Measurements from ENCODE around the gene ATP8B1. TPM values are rescaled to one million over a fixed set of nuclear protein-coding genes. Genes with fewer than 3 reads are reported as not detected.
A peak's percentile ranks its signal among the peaks of the same experiment; 100 is the strongest.
"Not testable (repeated sequence)": the region's sequence is repeated elsewhere in the genome, so short reads cannot be mapped to it uniquely, and the experiment has no call there.

ATP8B1 gene
- total RNA-seq, 8 experiments from 2014 or later: under 0.01 to 16.7 (median 0.81) TPM

- no peak for ATAC-seq (replicated peaks in 6 of 8)
- H3K4me1 ChIP-seq (replicated peaks in 1 of 2): no peaks in the 10 kb centered on the region
- 21 to 100% (median 83%) methylated on average over 1 to 2 of the region's 2 CpGs; no CpG with 5 or more reads in 4 of the 10 experiments for WGBS, 10 experiments
- H3K4me3 ChIP-seq: no peak overlapping the region
- in situ Hi-C loops (cut with MboI; ENCODE audit: low pct_unique_long_range_greater_than_20kb in 2 of 9, low sequenced_read_pairs in 9 of 9, unreplicated experiment in 9 of 9): no loop called here
- no peak overlapping the region for H3K27ac ChIP-seq
Measured at GRCh38 chr18:57834616-57835015, 31.5 kb upstream of the ATP8B1 start.

- H3K27ac ChIP-seq: no peak overlapping the region
- 65 to 100% (median 85%) methylated on average over 1 to 7 of the region's 8 CpGs; no CpG with 5 or more reads in 1 of the 10 experiments for WGBS, 10 experiments
- H3K4me3 ChIP-seq: no peak overlapping the region
- peak in 5 of 8 experiments; percentile 16 to 66 (median 60) for ATAC-seq (replicated peaks in 6 of 8)
- no peaks in the 10 kb centered on the region for H3K4me1 ChIP-seq (replicated peaks in 1 of 2)
- in situ Hi-C loops (cut with MboI; ENCODE audit: low pct_unique_long_range_greater_than_20kb in 2 of 9, low sequenced_read_pairs in 9 of 9, unreplicated experiment in 9 of 9): no loop called here
Measured at GRCh38 chr18:57833441-57834101, 30.5 kb upstream of the ATP8B1 start.

GRCh38 chr18:57832730-57833129 lies 29.6 kb upstream of the ATP8B1 start:
- WGBS, 10 experiments: 79 to 100% (median 83%) methylated on average over 1 to 2 of the region's 2 CpGs; no CpG with 5 or more reads in 4 of the 10 experiments
- in situ Hi-C loops (cut with MboI; ENCODE audit: low pct_unique_long_range_greater_than_20kb in 2 of 9, low sequenced_read_pairs in 9 of 9, unreplicated experiment in 9 of 9): no loop called here
- no peaks in the 10 kb centered on the region for H3K4me1 ChIP-seq (replicated peaks in 1 of 2)
- ATAC-seq (replicated peaks in 6 of 8): no peak
- H3K27ac ChIP-seq: no peak overlapping the region
- no peak overlapping the region for H3K4me3 ChIP-seq

GRCh38 chr18:57831597-57832377 lies 28.7 kb upstream of the ATP8B1 start:
- no peak for ATAC-seq (replicated peaks in 6 of 8)
- in situ Hi-C loops (cut with MboI; ENCODE audit: low pct_unique_long_range_greater_than_20kb in 2 of 9, low sequenced_read_pairs in 9 of 9, unreplicated experiment in 9 of 9): no loop called here
- Histone ChIP-seq H3K27ac (no peak overlapping the region), H3K4me1 (replicated peaks in 1 of 2) (no peaks in the 10 kb centered on the region), H3K4me3 (no peak overlapping the region)
- 20 to 94% (median 89%) methylated on average over 1 to 12 of the region's 14 CpGs for WGBS, 10 experiments

- no peak for ATAC-seq (replicated peaks in 6 of 8)
- Histone ChIP-seq H3K27ac (no peak overlapping the region), H3K4me1 (replicated peaks in 1 of 2) (no peaks in the 10 kb centered on the region), H3K4me3 (no peak overlapping the region)
- in situ Hi-C loops (cut with MboI; ENCODE audit: low pct_unique_long_range_greater_than_20kb in 2 of 9, low sequenced_read_pairs in 9 of 9, unreplicated experiment in 9 of 9): no loop called here
- WGBS, 10 experiments: 83 to 100% (median 90%) methylated on average over 2 to 7 of the region's 11 CpGs; no CpG with 5 or more reads in 2 of the 10 experiments
Measured at GRCh38 chr18:57827646-57828045, 24.5 kb upstream of the ATP8B1 start.

- no peak for ATAC-seq (replicated peaks in 6 of 8)
- WGBS, 10 experiments: 83 to 100% (median 100%) methylated on average over 1 of the region's 1 CpG; no CpG with 5 or more reads in 2 of the 10 experiments
- in situ Hi-C loops (cut with MboI; ENCODE audit: low pct_unique_long_range_greater_than_20kb in 2 of 9, low sequenced_read_pairs in 9 of 9, unreplicated experiment in 9 of 9): no loop called here
- Histone ChIP-seq H3K4me1 (replicated peaks in 1 of 2) (no peaks in the 10 kb centered on the region), H3K27ac (no peak overlapping the region), H3K4me3 (no peak overlapping the region)
Measured at GRCh38 chr18:57826252-57826651, 23.1 kb upstream of the ATP8B1 start.

GRCh38 chr18:57820583-57820982 lies 17.5 kb upstream of the ATP8B1 start:
- WGBS, 10 experiments: 100% methylated on average over 1 to 2 of the region's 2 CpGs; no CpG with 5 or more reads in 3 of the 10 experiments
- H3K4me3 ChIP-seq; H3K4me1 ChIP-seq (replicated peaks in 1 of 2); H3K27ac ChIP-seq; in situ Hi-C loops (cut with MboI; ENCODE audit: low pct_unique_long_range_greater_than_20kb in 2 of 9, low sequenced_read_pairs in 9 of 9, unreplicated experiment in 9 of 9): not testable (repeated sequence)
- ATAC-seq (replicated peaks in 6 of 8): peak in 5 of 8 experiments; percentile 60 to 76 (median 74)

GRCh38 chr18:57819671-57820460 lies 16.8 kb upstream of the ATP8B1 start:
- Histone ChIP-seq H3K4me3 (no peak overlapping the region), H3K27ac (no peak overlapping the region), H3K4me1 (replicated peaks in 1 of 2) (no peaks in the 10 kb centered on the region)
- 11 to 96% (median 44%) methylated on average over 2 to 10 of the region's 10 CpGs; no CpG with 5 or more reads in 1 of the 10 experiments for WGBS, 10 experiments
- in situ Hi-C loops (cut with MboI; ENCODE audit: low pct_unique_long_range_greater_than_20kb in 2 of 9, low sequenced_read_pairs in 9 of 9, unreplicated experiment in 9 of 9): no loop called here
- peak; percentile 54 to 96 (median 89) for ATAC-seq (replicated peaks in 6 of 8)

- no peak overlapping the region for H3K4me3 ChIP-seq
- H3K4me1 ChIP-seq (replicated peaks in 1 of 2): no peaks in the 10 kb centered on the region
- H3K27ac ChIP-seq: no peak overlapping the region
- in situ Hi-C loops (cut with MboI; ENCODE audit: low pct_unique_long_range_greater_than_20kb in 2 of 9, low sequenced_read_pairs in 9 of 9, unreplicated experiment in 9 of 9): no loop called here
- ATAC-seq (replicated peaks in 6 of 8): no peak
- WGBS, 10 experiments: 58 to 100% (median 90%) methylated on average over 1 to 3 of the region's 3 CpGs; no CpG with 5 or more reads in 1 of the 10 experiments
Measured at GRCh38 chr18:57819119-57819518, 16.0 kb upstream of the ATP8B1 start.

- in situ Hi-C loops (cut with MboI; ENCODE audit: low pct_unique_long_range_greater_than_20kb in 2 of 9, low sequenced_read_pairs in 9 of 9, unreplicated experiment in 9 of 9): no loop called here
- H3K27ac ChIP-seq: no peak overlapping the region
- no peak for ATAC-seq (replicated peaks in 6 of 8)
- no peaks in the 10 kb centered on the region for H3K4me1 ChIP-seq (replicated peaks in 1 of 2)
- H3K4me3 ChIP-seq: no peak overlapping the region
- 60 to 100% (median 88%) methylated on average over 1 to 7 of the region's 10 CpGs; no CpG with 5 or more reads in 3 of the 10 experiments for WGBS, 10 experiments
Measured at GRCh38 chr18:57816208-57816954, 13.3 kb upstream of the ATP8B1 start.

GRCh38 chr18:57814555-57814954 lies 11.4 kb upstream of the ATP8B1 start:
- Histone ChIP-seq H3K27ac (no peak overlapping the region), H3K4me3 (no peak overlapping the region), H3K4me1 (replicated peaks in 1 of 2) (no peaks in the 10 kb centered on the region)
- 82 to 100% (median 100%) methylated on average over 1 to 2 of the region's 2 CpGs; no CpG with 5 or more reads in 7 of the 10 experiments for WGBS, 10 experiments
- ATAC-seq (replicated peaks in 6 of 8): no peak
- in situ Hi-C loops (cut with MboI; ENCODE audit: low pct_unique_long_range_greater_than_20kb in 2 of 9, low sequenced_read_pairs in 9 of 9, unreplicated experiment in 9 of 9): no loop called here

GRCh38 chr18:57813245-57813644 lies 10.1 kb upstream of the ATP8B1 start:
- Histone ChIP-seq H3K27ac (no peak overlapping the region), H3K4me1 (replicated peaks in 1 of 2) (no peaks in the 10 kb centered on the region), H3K4me3 (no peak overlapping the region)
- peak in 1 of 8 experiments; percentile 31 for ATAC-seq (replicated peaks in 6 of 8)
- in situ Hi-C loops (cut with MboI; ENCODE audit: low pct_unique_long_range_greater_than_20kb in 2 of 9, low sequenced_read_pairs in 9 of 9, unreplicated experiment in 9 of 9): no loop called here

Measured in motor neuron (in vitro differentiated cells).